ENCODE results near the gene YAP1.
"Not testable (repeated sequence)": the region's sequence is repeated elsewhere in the genome, so short reads cannot be mapped to it uniquely, and the experiment has no call there.

The YAP1 gene

GRCh38 chr11:102254047-102254446 lies 143.8 kb downstream of the YAP1 start:
- H3K4me3 ChIP-seq (ENCODE audit: low read depth, low read length): no peak overlapping the region
- peak; percentile 24; the same call in 1 of the 2 replicates for TF ChIP-seq CTCF (IDR thresholded peaks at IDR 0.05; ENCODE audit: control insufficient read depth, extremely low read depth, insufficient read depth)
- no peak for DNase-seq (ENCODE audit: low read depth)

GRCh38 chr11:102256251-102256650 lies 146.0 kb downstream of the YAP1 start:
- no peak for TF ChIP-seq CTCF (IDR thresholded peaks at IDR 0.05; ENCODE audit: control insufficient read depth, extremely low read depth, insufficient read depth)
- no peak for DNase-seq (ENCODE audit: low read depth)
- H3K4me3 ChIP-seq (ENCODE audit: low read depth, low read length): no peak overlapping the region

GRCh38 chr11:102260241-102260640 lies 150.0 kb downstream of the YAP1 start:
- no peak overlapping the region for H3K4me3 ChIP-seq (ENCODE audit: low read depth, low read length)
- TF ChIP-seq CTCF (IDR thresholded peaks at IDR 0.05; ENCODE audit: control insufficient read depth, extremely low read depth, insufficient read depth): no peak
- no peak for DNase-seq (ENCODE audit: low read depth)

- no peak for TF ChIP-seq CTCF (IDR thresholded peaks at IDR 0.05; ENCODE audit: control insufficient read depth, extremely low read depth, insufficient read depth)
- no peak overlapping the region for H3K4me3 ChIP-seq (ENCODE audit: low read depth, low read length)
- no peak for DNase-seq (ENCODE audit: low read depth)
Measured at GRCh38 chr11:102263379-102264003, 153.2 kb downstream of the YAP1 start.

GRCh38 chr11:102264704-102265103 lies 154.5 kb downstream of the YAP1 start:
- not testable (repeated sequence) for H3K4me3 ChIP-seq (ENCODE audit: low read depth, low read length); DNase-seq (ENCODE audit: low read depth)

GRCh38 chr11:102266099-102266498 lies 155.9 kb downstream of the YAP1 start:
- no peak overlapping the region for H3K4me3 ChIP-seq (ENCODE audit: low read depth, low read length)
- TF ChIP-seq CTCF (IDR thresholded peaks at IDR 0.05; ENCODE audit: control insufficient read depth, extremely low read depth, insufficient read depth): no peak
- DNase-seq (ENCODE audit: low read depth): no peak

- TF ChIP-seq CTCF (IDR thresholded peaks at IDR 0.05; ENCODE audit: control insufficient read depth, extremely low read depth, insufficient read depth): no peak
- no peak for DNase-seq (ENCODE audit: low read depth)
- no peak overlapping the region for H3K4me3 ChIP-seq (ENCODE audit: low read depth, low read length)
Measured at GRCh38 chr11:102267609-102268008, 157.4 kb downstream of the YAP1 start.

Measured in LNCaP clone FGC (cell line).